Adipocyte (in vitro differentiated cells): ENCODE results near the gene PLB1.

Source experiments
- DNase-seq: peaks from one replicate; pipeline ENCODE4 v3.0.0-alpha.2; 2015; ENCODE audit warnings: low read depth
- H3K27me3 ChIP-seq: replicated peaks from 2 replicates; pipeline ENCODE4 v1.7.0; 2013; ENCODE audit warnings: mild to moderate bottlenecking, low read length, moderate library complexity; ENCODE audit not compliant: control insufficient read depth, insufficient read depth
- H3K36me3 ChIP-seq: 2 replicates; pipeline ENCODE4 v1.7.0; 2013; ENCODE audit warnings: low read length, mild to moderate bottlenecking, moderate library complexity; ENCODE audit not compliant: control insufficient read depth, insufficient read depth, severe bottlenecking
- H3K4me1 ChIP-seq: 2 replicates; pipeline ENCODE4 v1.7.0; 2013; ENCODE audit warnings: mild to moderate bottlenecking, low read length, moderate library complexity; ENCODE audit not compliant: control insufficient read depth, insufficient read depth
- H3K4me3 ChIP-seq: 2 replicates; pipeline ENCODE4 v1.7.0; 2013; ENCODE audit warnings: mild to moderate bottlenecking, low read length, moderate library complexity
- H3K9ac ChIP-seq: 2 replicates; pipeline ENCODE4 v1.7.0; 2013; ENCODE audit warnings: mild to moderate bottlenecking, low read length, moderate library complexity
- H3K9me3 ChIP-seq: 2 replicates; pipeline ENCODE4 v1.7.0; 2013; ENCODE audit warnings: mild to moderate bottlenecking, low read length, moderate library complexity; ENCODE audit not compliant: control insufficient read depth

Gene PLB1

GRCh38 chr2:28626376-28626775, 130.5 kb downstream of the PLB1 start:
- peaks cover 4% of the 10 kb centered on the region for H3K27me3 ChIP-seq
- no peaks in the 10 kb centered on the region for H3K9me3 ChIP-seq
- peak overlapping the region; percentile 38 for H3K9ac ChIP-seq
- peaks cover 33% of the 10 kb centered on the region for H3K4me1 ChIP-seq
- no peak overlapping the region for H3K4me3 ChIP-seq
- no peaks in the 10 kb centered on the region for H3K36me3 ChIP-seq
- DNase-seq = no peak

- Histone ChIP-seq H3K27me3 (peaks cover 4% of the 10 kb centered on the region), H3K9me3 (no peaks in the 10 kb centered on the region), H3K4me3 (no peak overlapping the region)
Observed at GRCh38 chr2:28626891-28627421, 131.1 kb downstream of the PLB1 start.

GRCh38 chr2:28627722-28628480, 132.0 kb downstream of the PLB1 start:
- Histone ChIP-seq H3K4me3 (no peak overlapping the region), H3K4me1 (peaks cover 24% of the 10 kb centered on the region), H3K36me3 (no peaks in the 10 kb centered on the region), H3K9ac (no peak overlapping the region), H3K27me3 (peaks cover 4% of the 10 kb centered on the region), H3K9me3 (no peaks in the 10 kb centered on the region)
- no peak for DNase-seq

More at GRCh38 chr2:28626891-28627421, 131.1 kb downstream of the PLB1 start:
- Histone ChIP-seq H3K4me1 (peaks cover 28% of the 10 kb centered on the region), H3K9ac (no peak overlapping the region), H3K36me3 (no peaks in the 10 kb centered on the region)
- DNase-seq = no peak

- no peak for DNase-seq
- H3K27me3 ChIP-seq = peaks cover 4% of the 10 kb centered on the region
- no peak overlapping the region for H3K4me3 ChIP-seq
Observed at GRCh38 chr2:28628506-28628905, 132.6 kb downstream of the PLB1 start.

GRCh38 chr2:28628987-28629386, 133.1 kb downstream of the PLB1 start:
- no peaks in the 10 kb centered on the region for H3K36me3 ChIP-seq
- no peaks in the 10 kb centered on the region for H3K9me3 ChIP-seq
- H3K4me1 ChIP-seq = peaks cover 32% of the 10 kb centered on the region

More at GRCh38 chr2:28628506-28628905, 132.6 kb downstream of the PLB1 start:
- Histone ChIP-seq H3K9ac (no peak overlapping the region), H3K36me3 (no peaks in the 10 kb centered on the region), H3K9me3 (no peaks in the 10 kb centered on the region), H3K4me1 (peaks cover 27% of the 10 kb centered on the region)

GRCh38 chr2:28629910-28630309, 134.1 kb downstream of the PLB1 start:
- H3K9me3 ChIP-seq = no peaks in the 10 kb centered on the region
- no peak for DNase-seq
- peaks cover 37% of the 10 kb centered on the region for H3K4me1 ChIP-seq
- no peak overlapping the region for H3K4me3 ChIP-seq
- H3K27me3 ChIP-seq = peaks cover 4% of the 10 kb centered on the region
- no peaks in the 10 kb centered on the region for H3K36me3 ChIP-seq
- no peak overlapping the region for H3K9ac ChIP-seq

More at GRCh38 chr2:28628987-28629386, 133.1 kb downstream of the PLB1 start:
- Histone ChIP-seq H3K4me3 (no peak overlapping the region), H3K9ac (no peak overlapping the region), H3K27me3 (peaks cover 4% of the 10 kb centered on the region)
- DNase-seq = no peak

GRCh38 chr2:28630341-28630740, 134.5 kb downstream of the PLB1 start:
- H3K36me3 ChIP-seq = no peaks in the 10 kb centered on the region
- H3K9me3 ChIP-seq = no peaks in the 10 kb centered on the region
- peaks cover 4% of the 10 kb centered on the region for H3K27me3 ChIP-seq
- H3K4me3 ChIP-seq = no peak overlapping the region
- H3K4me1 ChIP-seq = peaks cover 37% of the 10 kb centered on the region
- H3K9ac ChIP-seq = no peak overlapping the region
- DNase-seq = no peak

GRCh38 chr2:28631514-28632206, 135.8 kb downstream of the PLB1 start:
- no peak for DNase-seq
- no peak overlapping the region for H3K4me3 ChIP-seq
- H3K9me3 ChIP-seq = no peaks in the 10 kb centered on the region
- H3K36me3 ChIP-seq = no peaks in the 10 kb centered on the region
- H3K9ac ChIP-seq = no peak overlapping the region
- peaks cover 4% of the 10 kb centered on the region for H3K27me3 ChIP-seq
- peaks cover 38% of the 10 kb centered on the region for H3K4me1 ChIP-seq

GRCh38 chr2:28632791-28633190, 136.9 kb downstream of the PLB1 start:
- H3K36me3 ChIP-seq = no peaks in the 10 kb centered on the region
- peaks cover 34% of the 10 kb centered on the region for H3K4me1 ChIP-seq
- no peak for DNase-seq
- no peak overlapping the region for H3K4me3 ChIP-seq
- H3K9ac ChIP-seq = no peak overlapping the region
- H3K27me3 ChIP-seq = peaks cover 4% of the 10 kb centered on the region
- no peaks in the 10 kb centered on the region for H3K9me3 ChIP-seq

- Histone ChIP-seq H3K4me3 (no peak overlapping the region), H3K27me3 (peaks cover 4% of the 10 kb centered on the region), H3K4me1 (peaks cover 34% of the 10 kb centered on the region), H3K9ac (no peak overlapping the region), H3K9me3 (no peaks in the 10 kb centered on the region), H3K36me3 (no peaks in the 10 kb centered on the region)
- DNase-seq = no peak
Observed at GRCh38 chr2:28633204-28633603, 137.3 kb downstream of the PLB1 start.

- peaks cover 4% of the 10 kb centered on the region for H3K27me3 ChIP-seq
- no peaks in the 10 kb centered on the region for H3K36me3 ChIP-seq
- H3K4me1 ChIP-seq = peaks cover 34% of the 10 kb centered on the region
- no peaks in the 10 kb centered on the region for H3K9me3 ChIP-seq
- no peak overlapping the region for H3K9ac ChIP-seq
- peak; percentile 64 for DNase-seq
- H3K4me3 ChIP-seq = no peak overlapping the region
Observed at GRCh38 chr2:28633746-28634145, 137.9 kb downstream of the PLB1 start.
